Lower leg skin (tissue), 3 donors: Measurements from ENCODE around the gene NINL.

Source experiments
- CTCF ChIP-seq, 3 donors: fragments of 450-650 bp; IDR thresholded peaks; one replicate each; pipeline ENCODE4 v1.5.1; 2016; ENCODE audit warnings: antibody characterized with exemption in 3 of 3, mild to moderate bottlenecking in 3 of 3, moderate library complexity in 2 of 3
- POLR2A ChIP-seq, 2 donors: fragments of 450-650 bp; IDR thresholded peaks; one replicate each; pipeline ENCODE4 v1.6.1; 2016 to 2017; ENCODE audit warnings: antibody characterized with exemption in 2 of 2, mild to moderate bottlenecking in 1 of 2, moderate library complexity in 1 of 2

DNA sequence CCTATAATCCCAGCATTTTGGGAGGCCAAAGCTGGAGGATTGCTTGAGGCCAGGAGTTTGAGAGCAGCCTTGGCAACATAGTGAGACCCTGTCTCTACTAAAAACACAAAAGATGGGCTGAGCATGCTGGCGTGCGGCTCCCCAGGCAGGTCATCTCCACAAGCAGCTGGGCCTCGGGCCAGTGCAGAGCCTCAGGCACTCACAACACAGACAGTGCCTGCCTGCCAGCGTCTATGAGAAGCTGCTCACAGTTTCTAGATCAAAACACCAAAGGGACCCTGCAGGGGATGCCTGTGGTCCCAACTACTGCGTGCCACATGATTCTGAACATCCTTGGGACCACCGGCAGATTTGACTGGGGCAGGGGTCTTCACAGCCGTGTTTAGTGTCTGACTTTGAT lies 118.5 kb downstream of the NINL start:
- TF ChIP-seq POLR2A (IDR thresholded peaks at IDR 0.05) (no peak), CTCF (IDR thresholded peaks at IDR 0.05) (no peak)
